GM23248 (cell line): ENCODE measurements around the gene L3MBTL3.

Experiments
- EZH2 ChIP-seq: fragments of 200-600 bp; sonication (generic); IDR thresholded peaks from 2 replicates; pipeline ENCODE4 v1.6.1; 2018; ENCODE audit warnings: antibody characterized with exemption, mild to moderate bottlenecking; ENCODE audit not compliant: insufficient read depth, poor library complexity, severe bottlenecking
- EZH2phosphoT487 ChIP-seq: fragments of 200-600 bp; sonication (generic); IDR thresholded peaks from 2 replicates; pipeline ENCODE4 v1.6.1; 2018; ENCODE audit warnings: antibody characterized with exemption, moderate library complexity, mild to moderate bottlenecking, low read depth; ENCODE audit not compliant: insufficient read depth

DNA sequence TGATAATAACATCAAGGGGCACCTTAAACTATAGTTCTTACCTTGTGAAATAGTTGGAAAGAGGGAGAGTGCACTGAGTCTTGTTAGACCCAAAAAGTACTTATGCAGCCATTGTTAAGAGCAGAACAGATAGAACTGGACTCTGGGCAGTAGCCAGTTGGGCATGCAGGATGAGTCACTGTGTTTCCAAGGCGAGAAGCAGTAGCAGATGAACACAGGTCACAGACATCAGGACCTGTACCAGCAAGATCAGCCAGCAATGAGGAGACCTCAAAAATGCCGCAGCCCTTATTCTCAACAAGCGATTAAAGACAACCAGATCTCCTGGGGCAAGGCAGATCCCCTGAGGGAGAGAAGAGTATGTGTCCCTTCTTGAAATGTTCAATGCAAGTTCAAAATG, 125.3 kb downstream of the L3MBTL3 start:
- TF ChIP-seq EZH2 (no peak), EZH2phosphoT487 (no peak)
